T-helper 17 cell (primary cell): ENCODE data around the gene SLC35B2. TPM values are rescaled to one million over a fixed set of nuclear protein-coding genes. Genes with fewer than 3 reads are reported as not detected.

ENCODE experiments used
- ATAC-seq: fragments of 150-1000 bp; cut with Tn5 transposase; 2 replicates; pipeline ENCODE4 v1.10.0; 2021; ENCODE audit warnings: mild to moderate bottlenecking, moderate library complexity
- DNase-seq, 3 donors: peaks; one replicate each; pipeline versions ENCODE4 v3.0.0 to v3.0.0-alpha.2; 2020 to 2021
- H3K9me3 ChIP-seq: one replicate; pipeline ENCODE4 v1.7.0; 2013; ENCODE audit warnings: low read length, mild to moderate bottlenecking; ENCODE audit not compliant: control insufficient read depth, poor library complexity, severe bottlenecking
- H3K27ac Mint-ChIP-seq: one replicate; pipeline ENCODE4 v1.8.0; 2022; ENCODE audit warnings: mild to moderate bottlenecking, moderate library complexity, mixed read lengths
- H3K27me3 Mint-ChIP-seq: one replicate; pipeline ENCODE4 v1.8.0; 2022; ENCODE audit warnings: mixed read lengths
- H3K36me3 Mint-ChIP-seq: one replicate; pipeline ENCODE4 v1.8.0; 2022; ENCODE audit warnings: low read depth, mixed read lengths
- H3K4me1 Mint-ChIP-seq: one replicate; pipeline ENCODE4 v1.8.0; 2022; ENCODE audit warnings: mild to moderate bottlenecking, mixed read lengths
- H3K4me3 Mint-ChIP-seq: one replicate; pipeline ENCODE4 v1.8.0; 2022; ENCODE audit warnings: mild to moderate bottlenecking, moderate library complexity, mixed read lengths
- total RNA-seq, 4 donors: library from RNA in 2 of 4; stranded (reverse) in 2 of 4; gene quantifications; one replicate each; pipeline ENCODE4 v1.2.3 and lab custom pipeline; 2022 to 2026

The SLC35B2 gene
- total RNA-seq, 2 donors from 2014 or later = 14.7 to 15.2 TPM

GRCh38 chr6:44228836-44229235 is 28.5 kb downstream of the SLC35B2 start:
- no peak overlapping the region for H3K27ac Mint-ChIP-seq

GRCh38 chr6:44228433-44228832 is 28.9 kb downstream of the SLC35B2 start:
- DNase-seq (no peak), ATAC-seq (no peak)
- H3K27ac Mint-ChIP-seq = no peak overlapping the region
- no peaks in the 10 kb centered on the region for H3K9me3 ChIP-seq
- H3K36me3 Mint-ChIP-seq = no peaks in the 10 kb centered on the region
- no peaks in the 10 kb centered on the region for H3K27me3 Mint-ChIP-seq
- no peak overlapping the region for H3K4me3 Mint-ChIP-seq
- H3K4me1 Mint-ChIP-seq = peaks cover 11% of the 10 kb centered on the region

More at GRCh38 chr6:44228836-44229235, 28.5 kb downstream of the SLC35B2 start:
- no peaks in the 10 kb centered on the region for H3K27me3 Mint-ChIP-seq
- no peaks in the 10 kb centered on the region for H3K9me3 ChIP-seq
- ATAC-seq = no peak
- no peak overlapping the region for H3K4me3 Mint-ChIP-seq
- no peaks in the 10 kb centered on the region for H3K36me3 Mint-ChIP-seq
- H3K4me1 Mint-ChIP-seq = peaks cover 13% of the 10 kb centered on the region
- DNase-seq = no peak

GRCh38 chr6:44228031-44228430 is 29.3 kb downstream of the SLC35B2 start:
- H3K27ac Mint-ChIP-seq = no peak overlapping the region

GRCh38 chr6:44227148-44227793 is 30.1 kb downstream of the SLC35B2 start:
- no peaks in the 10 kb centered on the region for H3K36me3 Mint-ChIP-seq
- ATAC-seq = no peak

More at GRCh38 chr6:44228031-44228430, 29.3 kb downstream of the SLC35B2 start:
- no peak for DNase-seq
- Mint-ChIP-seq H3K27me3 (no peaks in the 10 kb centered on the region), H3K36me3 (no peaks in the 10 kb centered on the region), H3K4me3 (no peak overlapping the region), H3K4me1 (peaks cover 12% of the 10 kb centered on the region)
- no peaks in the 10 kb centered on the region for H3K9me3 ChIP-seq
- ATAC-seq = no peak

GRCh38 chr6:44226368-44227147 is 30.8 kb downstream of the SLC35B2 start:
- H3K9me3 ChIP-seq = no peaks in the 10 kb centered on the region
- Mint-ChIP-seq H3K4me3 (peak overlapping the region; percentile 72), H3K4me1 (peaks cover 21% of the 10 kb centered on the region), H3K27me3 (no peaks in the 10 kb centered on the region), H3K27ac (no peak overlapping the region), H3K36me3 (no peaks in the 10 kb centered on the region)
- no peak for DNase-seq
- ATAC-seq = no peak

More at GRCh38 chr6:44227148-44227793, 30.1 kb downstream of the SLC35B2 start:
- H3K27me3 Mint-ChIP-seq = no peaks in the 10 kb centered on the region
- H3K27ac Mint-ChIP-seq = no peak overlapping the region
- DNase-seq = no peak
- no peaks in the 10 kb centered on the region for H3K9me3 ChIP-seq
- H3K4me1 Mint-ChIP-seq = peaks cover 17% of the 10 kb centered on the region
- H3K4me3 Mint-ChIP-seq = no peak overlapping the region

- DNase-seq = no peak
- H3K9me3 ChIP-seq = no peaks in the 10 kb centered on the region
These were observed 31.6 kb downstream of the SLC35B2 start for GRCh38 chr6:44225579-44226325.

GRCh38 chr6:44224965-44225305 is 32.4 kb downstream of the SLC35B2 start:
- ATAC-seq = no peak
- no peaks in the 10 kb centered on the region for H3K27me3 Mint-ChIP-seq
- H3K27ac Mint-ChIP-seq = peak overlapping the region; percentile 66
- H3K4me3 Mint-ChIP-seq = no peak overlapping the region
- no peaks in the 10 kb centered on the region for H3K36me3 Mint-ChIP-seq
- H3K9me3 ChIP-seq = no peaks in the 10 kb centered on the region
- H3K4me1 Mint-ChIP-seq = peaks cover 27% of the 10 kb centered on the region
- DNase-seq = no peak

More at GRCh38 chr6:44225579-44226325, 31.6 kb downstream of the SLC35B2 start:
- ATAC-seq = no peak
- H3K4me3 Mint-ChIP-seq = peak overlapping the region; percentile 72
- peaks cover 27% of the 10 kb centered on the region for H3K4me1 Mint-ChIP-seq
- no peaks in the 10 kb centered on the region for H3K36me3 Mint-ChIP-seq
- no peaks in the 10 kb centered on the region for H3K27me3 Mint-ChIP-seq
- no peak overlapping the region for H3K27ac Mint-ChIP-seq

- H3K36me3 Mint-ChIP-seq = no peaks in the 10 kb centered on the region
- H3K9me3 ChIP-seq = no peaks in the 10 kb centered on the region
- H3K4me1 Mint-ChIP-seq = peaks cover 27% of the 10 kb centered on the region
- H3K27me3 Mint-ChIP-seq = no peaks in the 10 kb centered on the region
- peak overlapping the region; percentile 66 for H3K27ac Mint-ChIP-seq
- ATAC-seq (peak; percentile 7), DNase-seq (no peak)
- peak overlapping the region; percentile 96 for H3K4me3 Mint-ChIP-seq
These were observed 33.0 kb downstream of the SLC35B2 start for GRCh38 chr6:44224029-44224964.

GRCh38 chr6:44223319-44224028 is 33.9 kb downstream of the SLC35B2 start, which contains the start of gene SLC29A1:
Gene SLC29A1, plus strand, starts transcription at chr6:44223595. Its CDS starts 3,719 bp downstream, at chr6:44227314.
- H3K36me3 Mint-ChIP-seq = no peaks in the 10 kb centered on the region
- ATAC-seq = peak; percentile 88
- peak within 1 kb of the TSS; percentile 66 for H3K27ac Mint-ChIP-seq
- H3K9me3 ChIP-seq = no peaks in the 10 kb centered on the region
- peak; percentile 70 to 83 (median 73) for DNase-seq
- peak within 1 kb of the TSS; percentile 96 for H3K4me3 Mint-ChIP-seq
- H3K27me3 Mint-ChIP-seq = peaks cover 1% of the 10 kb centered on the region
- H3K4me1 Mint-ChIP-seq = peaks cover 29% of the 10 kb centered on the region

- H3K9me3 ChIP-seq = no peaks in the 10 kb centered on the region
- DNase-seq (no peak), ATAC-seq (no peak)
- H3K27me3 Mint-ChIP-seq = peaks cover 5% of the 10 kb centered on the region
- H3K4me3 Mint-ChIP-seq = peak overlapping the region; percentile 96
- H3K36me3 Mint-ChIP-seq = no peaks in the 10 kb centered on the region
- peaks cover 29% of the 10 kb centered on the region for H3K4me1 Mint-ChIP-seq
- peak overlapping the region; percentile 53 for H3K27ac Mint-ChIP-seq
These were observed 34.6 kb downstream of the SLC35B2 start for GRCh38 chr6:44222486-44223318.

GRCh38 chr6:44221961-44222335 is 35.4 kb downstream of the SLC35B2 start:
- no peak for ATAC-seq
- Mint-ChIP-seq H3K27ac (no peak overlapping the region), H3K36me3 (no peaks in the 10 kb centered on the region), H3K27me3 (peaks cover 5% of the 10 kb centered on the region), H3K4me3 (peak overlapping the region; percentile 96), H3K4me1 (peaks cover 29% of the 10 kb centered on the region)
- no peaks in the 10 kb centered on the region for H3K9me3 ChIP-seq
- no peak for DNase-seq
